HG03095 (cell line): ENCODE results near the gene DLL4.

ENCODE experiments used
- ATAC-seq: cut with Tn5 transposase; IDR thresholded peaks from one replicate; pipeline ENCODE4 v1.9.1; 2021; ENCODE audit warnings: moderate library complexity; ENCODE audit not compliant: unreplicated experiment

The DLL4 gene

GRCh38 chr15:40925863-40926658, 3.1 kb upstream of the DLL4 start:
- ATAC-seq = no peak

- no peak for ATAC-seq
Measured at GRCh38 chr15:40926659-40927494, 2.3 kb upstream of the DLL4 start.

GRCh38 chr15:40927495-40927872, 1.7 kb upstream of the DLL4 start:
- no peak for ATAC-seq

- no peak for ATAC-seq
Measured at GRCh38 chr15:40927873-40928806, 1.0 kb upstream of the DLL4 start.

GRCh38 chr15:40929660-40930429, 705 bp downstream of the DLL4 start:
- no peak for ATAC-seq

- ATAC-seq = no peak
Measured at GRCh38 chr15:40930430-40931299, 1.5 kb downstream of the DLL4 start.

- no peak for ATAC-seq
Measured at GRCh38 chr15:40931300-40932142, 2.4 kb downstream of the DLL4 start.

- no peak for ATAC-seq
Measured at GRCh38 chr15:40932156-40932555, 3.0 kb downstream of the DLL4 start.

GRCh38 chr15:40932649-40933516, 3.7 kb downstream of the DLL4 start:
- ATAC-seq = no peak

- no peak for ATAC-seq
Measured at GRCh38 chr15:40933517-40933902, 4.4 kb downstream of the DLL4 start.

- no peak for ATAC-seq
Measured at GRCh38 chr15:40934457-40934856, 5.3 kb downstream of the DLL4 start.

- ATAC-seq = no peak
Measured at GRCh38 chr15:40936234-40936708, 7.1 kb downstream of the DLL4 start.

GRCh38 chr15:40936709-40937666, 7.8 kb downstream of the DLL4 start:
- no peak for ATAC-seq

- no peak for ATAC-seq
Measured at GRCh38 chr15:40937762-40938535, 8.8 kb downstream of the DLL4 start.

GRCh38 chr15:40938536-40938870, 9.4 kb downstream of the DLL4 start:
- no peak for ATAC-seq
